ENCODE results near the gene CMBL. TPM values are rescaled to one million over a fixed set of nuclear protein-coding genes. Genes with fewer than 3 reads are reported as not detected.

CMBL gene
- total RNA-seq, 1 experiment from 2014 or later: 12.6 TPM

DNA sequence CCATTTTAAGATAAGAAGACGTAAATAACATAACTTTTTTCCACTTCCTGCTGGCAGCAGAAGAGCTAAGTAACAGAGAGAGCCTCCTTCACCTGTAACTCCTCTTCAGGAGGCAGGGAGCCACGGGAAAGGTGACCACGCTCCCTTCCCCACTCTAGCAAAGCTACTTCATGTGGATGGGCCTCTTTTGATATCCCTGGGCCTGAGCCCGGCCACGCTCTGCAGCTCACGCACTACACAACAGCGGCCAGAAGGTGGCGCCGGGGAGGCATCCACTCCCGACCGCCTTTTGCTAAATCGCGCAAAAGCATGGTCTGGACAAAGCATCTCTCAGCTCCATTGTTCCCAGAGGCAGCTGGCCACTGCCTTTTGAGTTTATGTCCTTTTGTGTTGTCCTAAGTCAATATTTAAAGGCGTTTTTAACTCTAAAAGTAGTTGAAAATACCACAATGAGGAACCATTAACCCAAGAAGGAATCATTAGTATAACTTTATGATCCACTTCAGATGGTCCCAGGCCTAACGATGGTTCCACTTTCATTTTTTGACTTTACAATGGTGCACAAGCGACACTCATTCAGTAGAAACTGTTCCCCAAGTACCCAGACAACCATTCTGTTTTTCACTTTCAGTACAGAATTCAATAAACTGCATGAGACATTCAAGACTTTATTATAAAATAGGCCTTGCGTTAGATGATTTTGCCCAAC lies 23.6 kb downstream of the CMBL start:
- H3K79me2 ChIP-seq (ENCODE audit: insufficient read depth, low read length): no peaks in the 10 kb centered on the region
- H3K4me1 Mint-ChIP-seq: peaks cover 3 to 5% of the 10 kb centered on the region in 2 experiments; a peak in 2 of 4 replicates
- peak; percentile 97 for TF ChIP-seq CTCF (conservative IDR thresholded peaks at IDR 0.05)
- H3K9me3 Mint-ChIP-seq: peaks cover 0 to 2% of the 10 kb centered on the region in 2 experiments; a peak in 2 of 5 replicates
- H2AFZ ChIP-seq (ENCODE audit: low read length): no peak overlapping the region
- H4K8ac ChIP-seq (replicated peaks; ENCODE audit: insufficient read length, low read depth, low read length): no peak overlapping the region
- no peak overlapping the region for H3K56ac ChIP-seq (ENCODE audit: insufficient read length, low read depth, low read length)
- DNase-seq: peak; percentile 85
- no peak overlapping the region for H3K4me2 ChIP-seq (ENCODE audit: insufficient read depth, insufficient read length, low read length)
- no peaks in the 10 kb centered on the region for H3K4me1 ChIP-seq (ENCODE audit: insufficient read depth, low read length)
- H2BK20ac ChIP-seq (ENCODE audit: low read depth, low read length, poor library complexity, severe bottlenecking): no peak overlapping the region
- no peak overlapping the region for H3K18ac ChIP-seq (ENCODE audit: insufficient read length, low read depth, low read length)
- no peak overlapping the region for H3K27ac Mint-ChIP-seq
- no peaks in the 10 kb centered on the region for H4K20me1 ChIP-seq (ENCODE audit: control insufficient read depth, insufficient read depth, insufficient read length)
- H4K91ac ChIP-seq (ENCODE audit: insufficient read length, low read depth, low read length): no peak overlapping the region
- no peak overlapping the region for H2BK15ac ChIP-seq (ENCODE audit: low read depth, low read length)
- H3K4ac ChIP-seq (ENCODE audit: low read depth, low read length): no peak overlapping the region
- H4K5ac ChIP-seq (ENCODE audit: insufficient read length, low read depth, low read length): no peak overlapping the region
- no peak overlapping the region for H2AK5ac ChIP-seq (ENCODE audit: insufficient read length, low read length)
- H3K27me3 ChIP-seq (ENCODE audit: insufficient read depth, low read length): no peaks in the 10 kb centered on the region
- H2BK5ac ChIP-seq (ENCODE audit: insufficient read length, low read length): no peak overlapping the region
- H2BK12ac ChIP-seq (ENCODE audit: insufficient read length, low read depth, low read length): no peak overlapping the region
- peaks cover 6 to 18% (median 11%) of the 10 kb centered on the region in 3 experiments for H3K36me3 Mint-ChIP-seq (ENCODE audit: insufficient read depth in 1 of 3, low read depth in 3 of 3)
- H3K23ac ChIP-seq (ENCODE audit: insufficient read length, low read depth, low read length): no peak overlapping the region
- H2BK120ac ChIP-seq (ENCODE audit: low read depth, low read length, poor library complexity, severe bottlenecking): no peak overlapping the region
- H3K27ac ChIP-seq (ENCODE audit: insufficient read length, low read depth, low read length): no peak overlapping the region
- H3K9me3 ChIP-seq (ENCODE audit: control insufficient read depth, low read depth, low read length): no peaks in the 10 kb centered on the region
- H3K23me2 ChIP-seq (ENCODE audit: insufficient read length, low read depth, low read length, poor library complexity, severe bottlenecking): no peaks in the 10 kb centered on the region
- H3K9ac ChIP-seq (ENCODE audit: extremely low read depth, insufficient read length, low read length): no peak overlapping the region
- no CpG with 5 or more reads among the region's 17 CpGs for WGBS (ENCODE audit: extremely low coverage, insufficient read length, low lambda C conversion rate)
- H3K4me3 Mint-ChIP-seq: no peak overlapping the region
- H3K27me3 Mint-ChIP-seq (ENCODE audit: low read depth): no peaks in the 10 kb centered on the region
- H3K79me1 ChIP-seq (ENCODE audit: insufficient read depth, low read depth, low read length, poor library complexity, severe bottlenecking): no peaks in the 10 kb centered on the region
- H3T11ph ChIP-seq (ENCODE audit: low read length): no peak overlapping the region
- H3K14ac ChIP-seq (ENCODE audit: insufficient read depth, low read length): no peak overlapping the region
